HL-60/S4 treated with retinoic acid at 250 ng/mL for 4 days and 3 days (cell line): ENCODE measurements around the gene RBM12.
"Not testable (repeated sequence)": the region's sequence is repeated elsewhere in the genome, so short reads cannot be mapped to it uniquely, and the experiment has no call there.

Experiments used
- in situ Hi-C: fragments of 300-500 bp; cut with MboI; formaldehyde crosslinking; loops from 2 replicates; pipeline ENCODE4 v1.7.0; 2022; ENCODE audit warnings: low sequenced_read_pairs

The RBM12 gene

GRCh38 chr20:35698298-35699126, 33.8 kb upstream of the RBM12 start:
- in situ Hi-C loops = no loop called here

GRCh38 chr20:35697696-35698297, 33.1 kb upstream of the RBM12 start:
- in situ Hi-C loops = no loop called here

DNA sequence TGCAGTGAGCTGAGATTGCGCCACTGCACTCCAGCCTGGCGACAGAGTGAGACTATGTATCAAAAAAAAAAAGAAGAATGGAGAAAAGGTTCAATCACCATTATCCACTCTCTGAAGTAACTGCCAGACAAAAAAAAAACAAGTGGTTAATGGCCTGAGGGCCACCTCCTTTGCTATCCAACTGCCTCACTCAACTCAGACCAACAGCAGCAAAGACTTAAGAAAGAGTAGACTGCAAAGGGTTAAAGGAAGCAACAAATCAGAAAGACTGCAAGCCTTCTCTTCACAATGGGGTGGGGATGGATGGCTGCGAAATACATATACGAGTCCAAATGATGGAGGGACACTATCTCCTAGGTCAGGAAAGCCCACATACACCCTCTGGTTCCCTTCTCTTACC, 31.3 kb upstream of the RBM12 start:
- in situ Hi-C loops = no loop called here

DNA sequence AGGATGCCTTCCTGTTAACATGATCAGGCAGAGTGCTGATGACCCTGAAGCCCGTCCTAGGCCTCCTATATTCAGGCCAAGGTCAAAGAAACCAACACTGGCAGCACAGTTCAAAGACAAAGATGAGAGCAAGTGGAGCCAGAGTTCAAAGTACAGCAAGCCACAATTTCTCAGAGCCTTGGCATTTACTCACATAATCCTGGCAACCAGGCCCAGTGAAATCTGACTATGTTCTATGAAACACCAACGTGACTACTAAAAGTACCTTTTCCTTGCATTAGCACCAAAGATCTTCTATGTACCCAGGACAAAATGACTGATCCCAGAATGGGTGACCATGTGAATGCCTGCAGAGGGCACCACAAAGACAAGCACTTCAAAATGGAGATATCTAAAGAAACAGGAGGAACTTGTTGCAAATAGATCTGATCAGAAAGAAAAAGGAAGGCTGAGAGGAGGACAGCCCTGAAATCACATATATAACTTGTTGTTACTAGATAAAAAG, 30.6 kb upstream of the RBM12 start:
- in situ Hi-C loops = no loop called here

DNA sequence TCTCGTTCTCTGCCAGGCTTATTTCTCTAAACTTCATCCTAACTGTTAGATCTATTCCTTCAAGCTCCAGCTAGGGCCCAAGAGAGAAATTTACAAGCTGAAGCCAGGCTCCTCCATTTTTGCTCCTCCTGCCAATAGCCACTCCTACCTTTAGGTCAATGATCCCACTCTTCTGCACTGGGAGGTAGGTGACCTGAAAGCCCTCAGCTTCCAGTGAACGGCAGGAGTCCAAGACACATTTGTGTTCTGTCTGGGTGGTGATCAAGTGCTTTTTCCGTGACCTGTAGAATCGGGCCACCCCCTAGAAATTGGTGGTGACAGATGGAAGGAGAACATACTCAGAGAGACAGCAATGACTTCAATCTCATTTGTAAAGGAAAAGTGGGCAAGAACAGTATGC, 25.6 kb upstream of the RBM12 start:
- in situ Hi-C loops = no loop called here

DNA sequence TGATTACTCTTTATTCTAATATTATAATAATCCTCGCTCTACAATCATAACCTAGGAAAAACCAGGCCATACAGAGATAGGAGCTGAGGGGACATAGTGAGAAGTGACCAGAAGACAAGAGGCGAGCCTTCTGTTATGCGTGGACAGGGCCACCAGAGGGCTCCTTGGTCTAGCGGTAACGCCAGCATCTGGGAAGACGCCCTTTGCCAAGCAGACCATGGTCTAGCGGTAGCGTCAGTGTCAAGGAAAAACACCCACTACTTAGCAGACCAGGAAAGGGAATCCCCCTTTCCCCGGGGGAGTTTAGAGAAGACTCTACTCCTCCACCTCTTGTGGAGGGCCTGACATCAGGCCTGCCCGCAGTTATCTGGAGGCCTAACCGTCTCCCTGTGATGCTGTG, 22.2 kb upstream of the RBM12 start:
- in situ Hi-C loops = not testable (repeated sequence)

DNA sequence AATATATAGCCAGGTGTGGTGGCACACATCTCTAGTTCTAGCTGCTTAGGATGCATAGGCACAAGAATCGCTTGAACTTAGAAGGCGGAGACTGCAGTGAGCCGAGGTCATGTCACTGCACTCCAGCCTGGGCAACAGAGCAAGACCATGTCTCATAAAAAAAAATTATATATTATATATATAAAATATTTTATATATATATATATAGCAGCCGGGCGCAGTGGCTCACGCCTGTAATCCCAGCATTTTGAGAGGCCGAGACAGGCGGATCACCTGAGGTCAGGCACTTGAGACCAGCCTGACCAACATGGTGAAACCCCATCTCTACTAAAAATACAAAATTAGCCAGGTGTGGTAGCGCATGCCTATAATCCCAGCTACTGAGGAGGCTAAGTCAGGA, 20.7 kb upstream of the RBM12 start:
- in situ Hi-C loops = not testable (repeated sequence)

- in situ Hi-C loops = no loop called here
Measured at GRCh38 chr20:35681960-35682359, 17.3 kb upstream of the RBM12 start.

DNA sequence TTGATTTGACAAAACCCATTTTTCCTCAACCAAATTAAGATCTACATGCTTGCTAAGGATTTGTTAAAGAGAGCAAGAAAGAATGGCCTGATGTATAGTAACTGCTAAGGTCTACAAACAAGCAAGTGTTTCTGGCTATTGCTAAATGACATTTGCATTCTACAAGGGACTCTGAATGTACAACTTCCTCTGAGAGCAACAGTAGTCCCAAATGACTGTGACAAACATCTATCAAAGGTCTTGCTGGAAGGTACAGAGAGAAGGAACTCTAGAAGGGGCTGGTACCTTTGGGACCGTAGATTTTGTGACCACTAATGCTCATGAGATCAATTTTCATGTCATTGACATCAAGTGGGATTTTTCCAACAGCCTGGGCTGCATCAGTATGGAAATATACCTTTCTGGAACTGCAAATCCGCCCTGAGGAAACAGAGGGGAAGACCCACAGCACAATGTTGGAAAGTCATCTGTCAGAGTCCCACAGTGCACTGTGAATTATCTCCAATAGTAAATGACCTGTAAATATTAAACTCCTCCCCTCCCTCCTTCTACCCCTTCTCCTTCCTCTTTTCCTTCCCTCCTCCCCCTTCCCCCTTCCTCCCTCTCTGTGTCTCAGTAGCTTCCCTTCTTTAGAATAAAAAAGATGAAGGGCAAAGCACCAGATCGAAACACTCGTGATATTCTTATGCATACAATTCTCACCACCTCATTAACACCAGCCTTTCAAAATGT, 15.9 kb upstream of the RBM12 start:
- in situ Hi-C loops = no loop called here

DNA sequence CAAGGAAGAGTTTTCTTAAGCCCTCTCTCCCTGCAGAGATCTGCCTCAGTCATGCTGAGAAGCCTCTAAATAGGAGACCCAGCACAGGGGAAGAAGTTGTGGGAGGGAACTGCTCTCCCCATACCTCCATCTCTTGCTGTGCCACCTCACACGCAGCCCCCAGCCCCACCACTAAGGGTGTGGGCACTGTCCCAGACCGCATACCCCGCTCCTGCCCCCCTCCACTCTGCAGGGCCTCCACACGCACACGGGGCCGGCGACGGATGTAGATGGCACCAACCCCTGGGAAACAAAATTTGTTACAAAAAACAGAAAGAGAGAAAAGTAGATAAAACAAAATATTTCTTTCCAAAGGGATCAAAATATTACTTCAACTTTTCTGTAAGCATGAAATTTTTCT, 10.2 kb upstream of the RBM12 start:
- in situ Hi-C loops = no loop called here

GRCh38 chr20:35673884-35674283, 9.2 kb upstream of the RBM12 start:
- in situ Hi-C loops = no loop called here

- in situ Hi-C loops = no loop called here
Measured at GRCh38 chr20:35669681-35670080, 5.0 kb upstream of the RBM12 start.

- in situ Hi-C loops = no loop called here
Measured at GRCh38 chr20:35669221-35669620, 4.5 kb upstream of the RBM12 start.

DNA sequence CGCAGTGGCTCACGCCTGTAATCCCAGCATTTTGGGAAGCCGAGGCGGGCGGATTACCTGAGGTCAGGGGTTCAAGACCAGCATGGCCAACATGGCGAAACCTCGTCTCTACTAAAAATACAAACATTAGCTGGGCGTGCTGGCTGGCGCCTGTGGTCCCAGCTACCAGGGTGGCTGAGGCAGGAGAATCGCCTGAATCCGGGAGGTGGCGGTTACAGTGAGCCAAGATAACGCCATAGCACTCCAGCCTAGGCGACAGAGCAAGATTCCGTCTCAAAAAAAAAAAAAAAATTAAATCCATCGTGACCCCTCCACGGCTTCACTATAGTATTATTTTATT, 1.2 kb upstream of the RBM12 start:
- in situ Hi-C loops = no loop called here

DNA sequence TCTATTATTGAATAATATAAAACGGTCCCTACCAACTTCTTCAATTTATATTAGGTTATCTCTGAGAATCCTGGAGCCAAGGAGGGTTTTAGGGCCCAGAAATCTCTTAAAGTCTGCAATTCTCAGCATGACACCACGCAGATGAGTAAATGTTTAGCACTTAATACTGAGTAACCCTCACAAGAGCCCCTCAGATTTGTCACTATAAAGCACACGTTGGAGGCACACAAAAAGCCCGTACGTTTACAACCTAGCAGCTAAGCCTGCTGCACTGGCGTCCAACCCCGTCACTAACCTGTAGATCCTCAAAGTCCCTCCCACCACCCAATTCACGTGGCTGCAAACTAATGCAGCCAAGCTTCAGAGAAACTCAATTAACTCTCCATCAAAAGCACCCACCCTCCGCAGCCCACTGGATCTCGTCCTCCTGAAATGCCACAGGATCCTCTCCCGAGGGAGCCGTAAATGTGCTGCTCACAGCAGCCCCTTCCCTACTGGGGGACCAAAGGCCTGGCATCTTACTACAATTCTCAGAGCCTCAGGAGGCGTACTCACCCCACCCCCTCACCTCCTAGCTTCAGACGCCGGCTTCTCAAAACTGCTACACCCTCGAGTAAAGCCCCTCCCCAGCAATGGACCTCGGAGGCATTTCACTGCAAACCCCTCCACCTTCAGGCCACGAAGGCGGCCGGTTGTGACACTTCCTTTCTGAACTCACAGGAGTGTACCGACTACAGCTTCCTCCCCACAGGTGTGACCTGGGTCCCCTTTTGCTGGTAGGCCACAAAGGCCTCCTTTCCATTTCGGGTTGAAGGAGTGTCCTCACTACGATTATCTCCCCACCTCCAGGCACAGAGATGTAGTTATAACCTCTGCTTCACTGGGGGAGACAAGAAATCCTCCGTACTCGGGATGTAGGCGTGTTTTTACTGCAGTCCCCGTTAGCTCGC, 909 bp downstream of the RBM12 start:
- in situ Hi-C loops = no loop called here

GRCh38 chr20:35662551-35662950, 2.1 kb downstream of the RBM12 start:
- in situ Hi-C loops = no loop called here

DNA sequence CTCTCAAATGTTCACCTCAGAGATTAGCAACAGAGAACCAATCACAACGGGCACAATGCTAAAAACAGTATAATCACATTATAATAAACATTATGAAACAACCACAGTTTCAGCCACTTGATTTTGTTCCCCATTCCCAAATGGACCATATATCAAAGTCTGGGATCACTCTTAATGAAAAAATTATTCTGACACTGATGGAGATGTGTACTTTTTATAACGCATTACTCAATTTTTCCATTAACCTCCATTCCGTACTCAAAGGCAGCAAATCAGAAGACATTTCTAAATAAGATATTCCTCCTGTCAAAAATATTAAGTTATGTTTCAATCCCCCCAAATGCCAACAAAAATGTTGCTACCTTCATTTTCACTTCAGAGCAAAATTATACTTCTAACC, 2.8 kb downstream of the RBM12 start:
- in situ Hi-C loops = no loop called here

DNA sequence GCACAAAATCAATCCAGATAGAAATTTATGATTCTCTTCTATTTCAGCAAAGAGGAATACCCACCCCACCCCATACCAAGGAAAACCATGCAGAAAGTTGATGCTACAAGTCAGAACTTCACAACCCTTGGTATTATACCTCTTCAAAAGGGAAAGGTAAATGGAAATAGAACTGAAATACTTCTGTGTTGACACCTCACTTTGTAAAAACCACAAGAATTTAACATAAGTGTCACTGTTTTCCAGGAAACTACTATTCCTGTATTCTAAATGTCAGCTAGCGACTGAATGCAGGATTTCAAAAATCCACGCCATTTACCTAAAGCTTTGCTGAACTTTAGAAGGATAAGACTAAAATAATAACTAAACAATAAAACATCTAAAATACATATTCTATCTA, 3.6 kb downstream of the RBM12 start:
- in situ Hi-C loops = no loop called here

DNA sequence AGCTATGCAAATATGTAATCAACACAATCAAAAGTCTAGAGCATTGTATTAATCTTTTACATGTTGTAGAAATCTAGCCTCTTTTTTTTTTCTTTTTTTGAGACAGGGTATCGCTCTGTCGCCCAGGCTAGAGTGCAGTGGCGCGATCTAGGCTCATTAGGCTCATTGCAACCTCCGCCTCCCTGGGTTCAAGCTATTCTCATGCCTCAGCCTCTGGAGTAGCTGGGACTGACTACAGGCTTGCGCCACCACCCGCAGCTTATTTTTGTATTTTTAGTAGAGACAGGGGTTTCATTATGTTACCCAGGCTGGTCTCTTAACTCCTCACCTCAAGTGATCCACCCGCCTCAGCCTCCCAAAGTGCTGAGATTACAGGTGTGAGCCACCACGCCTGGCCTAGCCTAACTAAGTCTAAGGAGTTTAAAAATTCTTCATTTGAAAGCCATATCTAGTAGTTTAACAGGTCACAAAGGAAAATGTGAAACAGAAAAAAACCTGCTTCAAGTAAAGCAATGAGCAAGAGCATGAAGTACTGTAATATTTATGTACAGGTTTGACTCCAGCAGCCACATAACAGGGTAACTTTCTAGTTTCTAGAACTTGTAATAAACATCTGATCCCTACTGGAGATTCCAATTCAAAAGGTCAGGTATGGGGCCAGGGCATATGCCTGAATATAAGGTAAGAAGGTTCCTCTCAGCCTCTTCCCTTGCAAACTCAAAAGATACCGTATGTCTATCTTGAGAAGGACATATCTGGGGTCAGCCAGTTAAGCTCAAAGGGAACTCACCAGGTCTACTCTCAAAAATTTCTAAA, 4.4 kb downstream of the RBM12 start:
- in situ Hi-C loops = no loop called here

DNA sequence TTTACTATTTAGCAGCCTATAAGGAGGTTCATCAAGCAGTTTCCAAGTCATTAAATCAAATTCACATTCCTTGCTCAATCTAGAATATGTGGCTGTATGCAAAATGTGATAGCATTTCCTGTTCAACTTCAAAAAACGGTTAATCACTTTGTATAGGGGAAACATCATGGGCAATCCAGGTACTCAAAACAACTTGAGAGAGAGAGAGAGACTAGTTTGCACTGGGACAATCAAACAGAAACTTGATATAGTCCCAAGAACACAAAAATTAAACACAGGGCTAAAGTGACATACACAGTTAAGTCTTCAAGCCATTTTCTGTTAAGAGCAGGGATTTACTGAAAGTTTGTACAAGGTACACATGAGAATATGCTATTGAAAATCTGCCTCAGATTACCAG, 7.4 kb downstream of the RBM12 start:
- in situ Hi-C loops = no loop called here
